ENCODE data around the gene TMEM140.
"Not testable (repeated sequence)": the region's sequence is repeated elsewhere in the genome, so short reads cannot be mapped to it uniquely, and the experiment has no call there.

TMEM140 gene

DNA sequence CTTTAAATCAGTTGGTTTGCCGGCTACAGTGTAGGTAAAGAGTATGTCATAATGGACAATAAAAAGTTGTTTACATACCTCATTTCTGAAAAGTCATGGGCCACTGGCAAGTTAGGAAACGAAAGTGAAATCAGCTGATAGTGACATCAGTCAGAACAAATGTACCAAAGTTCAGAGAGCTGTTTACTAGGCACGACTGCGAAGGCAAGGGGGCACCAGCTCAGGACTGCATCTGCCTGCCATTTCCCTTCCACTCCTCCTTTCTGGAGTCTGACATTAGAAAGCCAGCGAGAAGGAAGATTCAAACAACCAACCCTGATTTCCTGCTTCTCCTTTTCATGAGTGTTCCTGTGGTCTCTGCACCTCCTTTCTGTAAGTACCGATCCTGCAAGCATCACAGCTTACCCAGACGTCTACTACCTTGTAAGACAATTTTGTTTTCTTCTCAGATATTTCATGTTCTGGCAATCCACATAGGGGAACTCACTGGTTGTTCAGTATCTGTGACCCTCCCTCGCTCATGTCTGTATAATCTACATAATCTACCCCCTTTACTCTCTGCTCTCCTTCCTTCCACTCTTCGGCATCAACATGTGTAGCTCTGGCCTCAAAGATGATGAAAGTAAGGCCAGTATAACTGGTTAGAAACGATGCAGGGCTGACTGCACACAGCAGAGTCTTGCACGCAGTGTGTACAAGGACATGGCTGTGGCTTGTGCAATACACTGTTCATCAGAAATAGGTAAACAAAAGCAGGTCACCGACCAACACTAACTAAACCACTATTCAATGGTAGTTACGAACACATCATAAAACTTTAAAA lies at the start of gene TMEM140:
Gene TMEM140 (plus strand): TSS at position 174 of the 823 bp plus-strand sequence. CDS start 16,370 bp downstream, outside the sequence.
- no peak for DNase-seq

DNA sequence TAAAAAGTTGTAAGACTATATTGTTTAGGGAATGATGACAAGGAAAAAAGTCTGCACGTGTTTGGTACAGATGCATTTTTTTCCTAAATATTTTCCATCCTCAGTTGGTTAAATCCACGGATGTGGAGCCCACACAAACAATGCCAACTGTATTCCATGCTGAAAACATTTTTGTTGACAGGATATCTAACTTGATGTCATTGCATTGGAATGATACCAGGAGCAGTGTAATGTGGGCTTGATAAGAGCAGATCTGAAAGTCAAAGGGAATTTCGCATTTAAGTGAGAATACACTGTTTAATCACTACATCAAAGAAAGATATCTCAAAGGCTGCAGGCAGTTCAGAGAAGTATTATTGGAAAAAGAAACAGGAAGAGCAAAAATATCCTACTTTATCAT lies 49.5 kb upstream of the TMEM140 start:
- no peak for DNase-seq

DNA sequence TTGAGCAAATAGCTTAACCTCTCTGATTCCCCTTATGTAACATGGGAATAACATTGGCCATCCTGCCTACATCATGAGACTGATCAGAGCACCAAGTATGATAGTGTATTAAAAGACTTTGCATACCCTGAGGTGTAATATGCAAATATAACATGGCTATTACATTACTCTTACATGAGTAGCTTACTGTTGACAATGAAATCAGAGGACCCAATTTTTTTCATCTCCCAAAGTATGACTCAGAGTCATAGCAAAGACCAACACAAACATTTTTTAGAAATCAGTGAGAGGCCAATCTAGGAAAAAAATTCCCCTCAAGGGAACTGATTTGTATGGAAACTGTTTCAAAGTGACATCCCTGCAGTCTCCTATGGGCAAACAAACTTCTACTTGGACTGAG lies 47.0 kb upstream of the TMEM140 start:
- DNase-seq = no peak

DNA sequence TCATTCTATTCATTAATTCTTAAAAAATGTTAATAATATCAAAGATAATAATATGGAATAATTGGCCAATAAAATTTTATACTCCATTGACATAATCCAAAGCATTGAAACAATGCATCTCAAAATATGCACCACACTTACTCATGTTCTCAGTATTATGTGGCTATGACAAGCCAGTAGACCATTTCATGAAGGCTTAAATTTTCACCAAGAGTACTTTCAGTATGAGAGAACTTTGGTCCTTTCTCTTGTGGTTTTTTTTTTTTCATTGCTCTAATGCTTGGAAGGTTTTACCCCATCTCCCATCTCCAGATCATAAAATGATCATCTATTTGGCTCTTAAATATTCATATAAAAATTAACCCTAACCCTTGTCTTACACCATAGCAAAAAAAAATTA lies 45.5 kb upstream of the TMEM140 start:
- DNase-seq = no peak

DNA sequence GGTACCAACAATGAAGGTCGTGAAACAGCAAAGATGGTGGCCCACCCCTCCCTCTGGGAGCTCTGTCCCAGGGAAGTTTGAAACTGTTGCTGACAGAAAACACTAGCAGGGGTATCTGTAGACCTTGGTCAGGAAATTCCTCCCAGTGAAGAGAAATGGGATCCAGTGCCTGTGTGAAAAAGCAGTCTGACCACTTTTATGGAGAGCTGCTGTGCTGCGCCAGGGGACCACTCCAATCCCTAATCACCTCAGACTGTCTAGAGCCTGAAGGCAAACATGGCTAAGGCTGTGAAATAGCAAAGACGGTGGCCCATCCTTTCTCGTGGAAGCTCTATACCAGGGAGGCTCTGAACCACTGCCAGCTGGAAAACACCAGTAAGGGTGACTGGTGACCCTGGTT lies 38.3 kb upstream of the TMEM140 start:
- DNase-seq = no peak

DNA sequence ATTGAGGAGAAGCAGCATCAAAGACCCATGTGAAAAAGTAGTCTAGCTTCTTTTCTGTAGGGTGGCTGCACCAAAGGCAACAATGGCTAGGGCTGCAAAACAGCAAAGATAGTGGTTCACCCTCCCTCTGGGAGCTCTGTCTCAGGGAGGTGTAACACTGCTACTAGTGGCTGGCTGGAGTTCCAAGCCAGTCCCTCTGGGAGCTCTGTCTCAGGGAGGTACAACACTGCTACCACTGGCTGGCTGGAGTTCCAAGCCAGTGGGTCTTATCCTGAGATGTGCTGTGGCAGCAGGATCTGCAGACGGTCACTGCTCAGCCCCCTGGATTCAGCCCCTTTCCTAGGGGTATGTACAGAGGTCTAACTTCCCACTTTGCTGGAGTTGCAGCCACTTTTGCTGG lies 37.9 kb upstream of the TMEM140 start:
- no peak for DNase-seq

DNA sequence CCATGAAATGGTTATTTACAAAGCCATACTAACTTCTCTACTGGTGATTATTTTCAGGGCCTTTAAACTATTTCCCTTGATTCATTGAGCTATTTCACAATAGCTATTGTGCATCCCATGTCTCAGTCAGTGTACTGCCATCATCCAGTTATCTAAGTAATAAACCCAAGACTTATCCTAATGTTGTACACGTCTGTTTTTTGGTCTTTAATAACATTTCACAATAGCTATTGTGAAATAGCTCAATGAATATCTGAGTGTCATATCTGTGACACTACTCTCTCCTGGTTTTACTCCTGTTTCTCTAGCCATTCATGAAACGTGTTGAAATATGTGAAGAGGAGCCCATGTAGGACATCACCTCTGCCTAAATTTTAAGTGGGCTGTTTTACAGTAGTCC lies 36.5 kb upstream of the TMEM140 start:
- DNase-seq = no peak

DNA sequence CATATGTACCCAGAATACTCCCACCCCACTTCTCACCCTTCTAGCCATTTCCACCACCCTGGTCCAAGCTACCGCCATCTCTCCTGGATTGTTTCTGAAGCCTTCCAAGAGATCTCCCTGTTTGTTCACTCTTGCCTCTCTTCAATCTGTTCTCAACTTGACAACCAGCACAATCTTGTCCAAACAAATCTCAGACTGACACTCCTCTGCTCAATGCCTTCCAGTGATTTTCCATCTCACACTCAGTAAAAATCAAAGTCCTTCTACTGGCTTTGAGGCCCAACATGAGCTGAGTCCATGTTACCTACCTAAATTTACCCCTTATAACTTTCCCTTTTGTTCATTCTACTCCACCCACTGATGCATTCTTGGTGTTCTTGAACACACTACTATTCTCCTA lies 33.2 kb upstream of the TMEM140 start:
- no peak for DNase-seq

DNA sequence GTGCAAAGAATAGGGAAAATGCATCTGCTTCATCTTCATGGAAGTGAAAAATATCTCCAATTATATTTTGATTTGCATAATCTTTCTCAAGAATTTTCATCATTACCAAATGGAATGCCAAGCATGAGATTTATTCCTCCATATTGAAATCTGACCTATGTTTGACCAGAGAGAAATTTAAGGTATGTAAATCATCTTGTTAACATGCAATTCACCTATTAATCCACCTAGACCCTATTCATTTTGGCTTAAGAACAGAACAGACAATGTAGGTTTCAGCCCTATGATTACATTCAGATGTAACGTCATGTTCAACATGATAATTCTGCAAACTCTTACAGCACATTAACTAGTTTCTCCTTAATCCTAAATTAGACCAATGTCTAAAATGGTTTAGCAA lies 30.8 kb upstream of the TMEM140 start:
- DNase-seq = no peak

DNA sequence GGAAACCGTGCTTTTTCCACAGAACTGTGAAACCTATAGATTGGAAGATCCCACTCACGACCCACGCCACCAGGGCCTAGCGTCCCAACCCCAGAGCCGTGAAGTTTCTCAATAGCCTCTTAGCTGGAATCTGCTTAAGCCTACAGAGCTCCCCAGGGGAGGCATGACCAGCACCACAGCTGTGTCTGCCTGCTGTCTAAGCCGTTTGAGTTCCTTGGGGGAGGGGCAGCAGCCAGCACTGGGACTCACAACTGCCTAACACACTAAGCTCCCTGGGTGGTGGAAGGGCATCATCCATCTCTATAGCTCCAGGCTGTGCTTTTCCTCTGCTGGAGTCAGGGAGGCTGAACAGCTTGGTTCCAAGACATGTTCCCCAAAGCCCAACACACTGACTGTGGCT lies 26.0 kb upstream of the TMEM140 start:
- no peak for DNase-seq

DNA sequence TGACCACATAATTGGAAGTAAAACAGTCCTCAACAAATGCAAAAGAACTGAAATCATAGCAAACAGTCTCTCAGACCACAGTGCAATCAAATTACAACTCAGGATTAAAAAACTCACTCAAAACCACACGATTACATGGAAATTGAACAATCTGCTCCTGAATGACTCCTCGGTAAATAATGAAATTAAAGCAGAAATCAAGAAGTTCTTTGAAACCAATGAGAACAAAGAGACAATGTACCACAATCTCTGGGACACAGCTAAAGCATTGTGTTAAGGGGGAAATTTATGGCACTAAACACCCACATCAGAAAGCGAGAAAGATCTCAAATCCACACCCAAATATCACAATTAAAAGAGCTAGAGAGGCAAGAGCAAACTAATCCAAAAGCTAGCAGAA lies 23.2 kb upstream of the TMEM140 start:
- DNase-seq = not testable (repeated sequence)

DNA sequence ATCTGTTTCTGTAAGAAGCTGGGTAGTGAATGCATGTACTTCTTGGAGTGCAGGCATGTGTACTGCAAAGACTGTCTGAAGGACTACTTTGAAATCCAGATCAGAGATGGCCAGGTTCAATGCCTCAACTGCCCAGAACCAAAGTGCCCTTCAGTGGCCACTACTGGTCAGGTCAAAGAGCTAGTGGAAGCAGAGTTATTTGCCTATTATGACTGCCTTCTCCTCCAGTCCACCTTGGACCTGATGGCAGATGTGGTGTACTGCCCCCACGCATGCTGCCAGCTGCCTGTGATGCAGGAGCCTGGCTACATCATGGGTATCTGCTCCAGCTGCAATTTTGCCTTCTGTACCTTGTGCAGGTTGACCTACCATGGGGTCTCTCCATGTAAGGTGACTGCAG lies 18.9 kb upstream of the TMEM140 start:
- DNase-seq = no peak

DNA sequence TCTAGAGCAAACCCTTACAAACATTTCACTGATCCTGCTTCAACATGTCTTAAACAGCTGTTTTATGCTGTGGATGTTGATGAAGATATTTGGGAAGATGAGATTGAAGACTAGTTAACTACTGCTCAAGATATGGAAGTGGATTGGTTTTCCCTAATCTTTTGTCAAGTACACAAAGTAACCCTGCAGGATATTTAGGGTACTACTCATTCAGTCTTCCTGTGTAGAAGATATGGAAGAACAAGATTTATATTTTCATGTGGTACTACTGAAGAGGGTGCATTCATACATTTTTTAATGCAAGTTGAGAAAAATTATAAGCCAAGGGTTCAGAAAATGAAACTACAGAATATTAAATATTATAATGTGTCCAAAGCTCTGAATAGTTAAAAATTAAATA lies 18.3 kb upstream of the TMEM140 start:
- no peak for DNase-seq

DNA sequence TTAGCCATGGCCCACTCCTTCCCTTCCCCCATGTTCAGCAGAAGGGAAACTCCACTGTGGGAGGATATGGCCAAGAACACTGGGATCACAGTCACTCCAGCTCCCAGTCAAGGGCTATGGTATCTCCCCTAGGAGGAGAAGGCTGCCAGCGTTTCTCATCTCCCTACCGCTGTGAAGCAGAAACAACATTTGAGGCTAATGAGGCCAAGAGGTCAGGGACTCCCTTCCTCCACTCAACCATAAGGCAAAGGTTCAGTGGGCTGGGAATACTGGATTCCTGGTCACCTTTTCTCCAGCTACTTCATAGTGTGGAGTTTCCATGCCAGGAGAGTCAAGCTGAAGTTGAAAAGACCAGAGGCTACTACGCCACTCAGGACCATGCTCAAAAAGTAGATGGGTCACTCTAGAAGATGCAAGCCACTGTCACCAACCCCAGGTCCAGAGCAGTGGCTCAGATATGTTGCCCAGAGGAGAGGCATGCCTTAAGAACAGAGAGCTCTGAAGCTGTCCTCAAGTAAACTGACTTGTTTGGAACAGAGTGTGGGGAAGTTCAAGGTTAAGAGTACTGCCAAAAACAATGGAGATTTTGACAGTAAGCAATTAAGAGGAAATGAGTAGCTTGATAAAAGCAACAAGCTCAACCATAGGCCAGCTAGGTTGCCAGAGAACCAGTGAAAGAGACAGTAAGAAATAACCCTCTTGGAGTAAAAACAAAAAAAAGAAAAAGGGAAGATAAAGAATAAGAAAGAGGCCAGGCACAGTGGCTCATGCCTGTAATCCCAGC lies 3.8 kb upstream of the TMEM140 start:
- DNase-seq = no peak

DNA sequence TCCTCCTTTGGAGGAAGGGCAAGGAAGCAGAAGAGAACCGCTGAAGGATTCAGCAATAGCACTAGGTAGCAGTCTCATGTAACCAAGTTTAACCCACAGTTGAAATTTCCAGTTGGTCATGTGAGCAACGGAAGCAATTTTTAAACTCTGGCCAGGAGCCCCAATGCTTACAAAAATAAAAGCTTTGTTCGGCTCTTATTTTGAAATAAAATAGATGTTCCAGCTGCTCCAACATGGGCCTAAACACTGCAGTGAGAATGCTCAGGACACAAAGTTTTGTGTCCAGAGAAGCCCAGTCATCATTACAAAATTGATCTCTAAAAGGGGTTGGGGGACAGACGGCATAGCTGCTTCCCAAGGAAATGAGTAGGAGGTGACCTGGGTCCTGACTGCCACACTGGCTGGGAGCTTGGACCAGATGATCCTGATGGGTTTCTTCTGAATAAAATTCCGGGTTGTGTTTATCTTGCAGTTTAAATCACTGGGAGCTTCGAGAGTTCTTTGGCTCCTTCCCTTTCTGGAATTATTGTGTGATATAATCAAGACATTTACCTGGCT lies 452 bp upstream of the TMEM140 start:
- DNase-seq = no peak

DNA sequence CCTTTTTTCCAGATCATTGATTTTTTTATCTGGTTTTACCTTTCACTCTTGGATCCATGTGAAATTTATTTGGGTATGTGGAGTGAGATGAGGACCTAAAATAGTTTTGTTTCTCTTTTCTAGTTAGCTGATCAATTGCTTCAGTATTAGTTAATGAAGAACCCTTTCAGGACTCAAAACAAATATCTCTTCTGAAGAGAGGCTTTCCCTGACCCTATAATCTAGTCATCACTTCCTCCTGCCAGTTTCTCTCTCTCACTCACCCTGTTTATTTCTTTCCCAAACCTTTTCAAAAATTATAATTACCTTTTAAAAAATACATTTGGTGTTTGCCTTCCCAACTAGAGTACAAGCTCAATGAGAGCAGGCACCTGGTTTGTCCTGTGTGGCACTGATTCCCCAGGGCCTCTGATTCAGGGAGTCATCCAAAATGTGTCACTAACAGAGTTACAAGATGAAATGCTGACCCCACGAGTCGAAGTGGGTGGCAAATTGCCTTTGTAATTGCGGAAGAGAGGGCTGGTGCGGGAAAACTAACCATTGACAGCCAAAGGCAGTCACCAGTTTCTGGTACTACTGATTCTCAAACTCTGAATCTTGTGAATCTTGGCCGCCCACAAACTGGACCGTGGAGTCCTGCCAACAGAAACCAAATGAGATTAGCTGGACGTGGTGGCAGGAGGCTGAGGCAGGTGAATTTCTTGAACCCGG lies 2.4 kb downstream of the TMEM140 start:
- DNase-seq = no peak

DNA sequence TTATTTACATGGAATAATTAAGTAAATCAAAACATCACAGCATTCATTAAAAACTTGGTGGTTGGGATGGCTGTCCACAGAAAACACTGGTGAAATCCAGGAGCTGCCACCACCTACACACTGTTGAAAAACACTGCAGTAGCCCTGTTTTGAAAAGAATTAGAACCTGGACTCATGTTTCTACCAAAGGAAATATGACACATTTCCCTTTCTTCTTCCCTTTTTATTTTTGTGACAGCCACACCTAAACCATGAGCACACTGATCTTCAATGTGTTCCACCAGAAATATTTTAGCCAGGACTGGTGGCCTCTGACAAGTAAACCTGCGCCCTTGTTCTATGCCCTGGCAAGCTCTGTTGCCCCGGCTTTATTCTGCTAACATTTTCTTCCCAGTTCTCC lies 3.3 kb downstream of the TMEM140 start:
- DNase-seq = no peak

DNA sequence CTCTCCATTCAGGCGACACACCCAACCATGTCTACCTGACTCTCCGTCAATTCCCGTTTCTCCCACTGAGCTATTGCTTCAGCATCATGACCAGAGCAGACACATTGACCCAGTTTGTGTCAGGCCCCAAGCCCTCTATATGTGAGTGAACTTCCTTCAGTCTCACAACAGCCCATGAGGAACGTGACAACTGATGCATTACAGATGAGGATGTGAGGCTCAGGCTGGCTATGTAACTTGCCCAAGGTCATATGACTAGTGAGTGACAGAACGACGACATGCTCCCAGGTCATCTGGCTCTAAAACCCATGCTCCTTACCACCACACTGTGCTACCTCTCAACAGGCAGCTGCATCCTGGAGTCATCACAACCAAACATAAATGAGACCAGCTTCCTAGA lies 3.7 kb downstream of the TMEM140 start:
- DNase-seq = no peak

DNA sequence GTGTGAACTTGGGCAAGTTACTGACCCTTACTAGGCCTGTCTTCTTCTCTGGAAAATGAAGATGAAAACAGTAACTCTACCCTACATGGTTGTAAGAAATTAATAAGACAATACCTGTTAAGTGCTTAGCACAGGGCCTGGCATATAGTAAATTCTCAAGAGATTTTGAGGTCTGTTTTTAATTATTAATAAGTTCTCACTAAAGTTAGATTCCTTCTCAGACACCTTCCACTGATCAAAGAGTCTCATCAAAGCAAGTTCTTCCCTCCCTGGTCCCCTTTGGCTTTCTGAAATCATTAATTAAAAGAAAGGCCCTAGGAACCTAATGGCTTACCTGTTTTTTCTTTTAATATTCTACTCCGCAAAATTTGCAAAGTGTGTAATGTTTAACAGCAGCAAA lies 4.6 kb downstream of the TMEM140 start:
- DNase-seq = no peak

DNA sequence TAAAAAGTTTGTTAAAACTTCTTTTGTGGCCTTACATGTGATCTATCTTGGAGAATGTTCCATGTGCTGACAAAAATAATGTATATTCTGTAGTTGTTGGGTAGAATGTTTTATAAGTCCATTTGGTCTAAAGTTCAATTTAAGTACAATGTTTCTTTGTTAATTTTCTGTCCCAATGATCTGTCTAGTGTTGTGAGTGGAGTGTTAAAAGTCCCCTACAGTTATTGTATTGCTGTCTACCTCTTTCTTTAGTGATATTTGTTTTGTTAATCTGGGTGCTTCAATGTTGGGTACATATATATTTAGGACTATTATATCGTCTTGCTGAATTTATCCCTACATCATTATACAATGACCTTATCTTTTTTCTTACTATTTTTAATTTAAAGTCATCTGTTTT lies 6.9 kb downstream of the TMEM140 start:
- DNase-seq = no peak

DNA sequence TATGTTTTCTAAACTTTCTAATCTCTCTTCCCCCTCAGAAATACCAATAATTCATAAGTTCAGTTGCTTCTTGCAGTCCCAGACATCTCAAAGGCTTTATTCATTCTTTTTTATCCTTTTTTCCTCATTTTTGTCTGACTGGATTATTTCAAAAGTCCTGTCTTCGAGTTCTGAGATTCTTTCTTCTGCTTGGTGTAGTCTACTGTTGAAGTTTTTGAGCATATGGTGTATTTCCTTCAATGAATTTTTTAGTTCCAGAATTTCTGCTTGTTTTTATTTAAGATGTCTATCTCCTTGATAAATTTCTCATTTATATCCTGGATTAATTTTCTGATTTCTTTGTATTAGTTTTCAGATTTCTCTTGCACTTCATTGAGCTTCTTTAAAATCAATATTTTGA lies 8.4 kb downstream of the TMEM140 start:
- DNase-seq = no peak

DNA sequence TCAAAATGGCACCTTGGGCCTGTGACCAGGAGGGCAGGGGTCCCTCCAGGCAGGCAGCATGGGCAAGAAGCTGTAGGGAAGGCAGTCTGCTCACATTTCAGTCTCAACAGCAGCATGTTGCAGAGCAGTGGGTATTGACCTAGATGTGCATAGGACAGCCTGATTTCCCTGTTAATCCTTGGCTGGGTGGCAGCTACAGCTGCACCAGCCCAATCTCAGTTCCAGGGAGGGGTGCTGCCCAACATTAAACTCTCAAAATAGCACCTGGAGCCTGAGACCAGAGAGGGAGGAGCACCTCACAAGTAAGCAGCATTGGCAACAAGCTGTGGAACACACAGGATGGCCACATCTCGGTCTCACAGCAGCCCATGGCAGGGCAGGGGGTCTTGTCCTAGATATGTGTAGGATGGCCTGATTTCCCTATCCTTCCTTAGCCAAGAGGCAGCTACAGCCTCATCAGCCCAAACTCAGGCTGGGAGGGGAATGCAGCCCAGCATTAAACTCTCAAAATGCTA lies 10.3 kb downstream of the TMEM140 start:
- no peak for DNase-seq

DNA sequence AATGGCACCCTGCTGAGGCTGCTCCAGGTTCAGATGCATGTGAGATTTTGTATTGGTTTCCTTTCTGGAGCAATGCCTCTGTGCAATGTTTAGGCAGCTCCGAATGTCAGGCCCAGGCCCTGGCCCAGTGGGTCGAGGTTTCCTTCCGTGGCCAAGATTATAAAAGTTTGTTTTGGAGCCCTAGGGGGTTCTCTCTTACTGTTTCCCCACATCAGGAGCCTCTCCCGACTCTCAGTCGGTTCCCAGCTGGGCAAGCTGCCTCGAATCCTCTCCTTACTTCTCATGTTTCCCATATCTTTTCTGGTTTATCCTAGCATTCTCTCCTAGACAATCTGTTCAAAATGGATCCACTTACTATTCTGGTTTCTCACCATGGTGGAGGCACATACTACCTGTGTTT lies 11.0 kb downstream of the TMEM140 start:
- no peak for DNase-seq
